ENCODE results near the gene C13orf46. TPM values are rescaled to one million over a fixed set of nuclear protein-coding genes. Genes with fewer than 3 reads are reported as not detected.

C13orf46 gene
- total and polyA plus RNA-seq, 10 of the 15 experiments (the other 5 are each of a cell fraction or from before 2014, with no cell fraction given) = 0.01 to 0.18 (median 0.09) TPM; not detected in 6

DNA sequence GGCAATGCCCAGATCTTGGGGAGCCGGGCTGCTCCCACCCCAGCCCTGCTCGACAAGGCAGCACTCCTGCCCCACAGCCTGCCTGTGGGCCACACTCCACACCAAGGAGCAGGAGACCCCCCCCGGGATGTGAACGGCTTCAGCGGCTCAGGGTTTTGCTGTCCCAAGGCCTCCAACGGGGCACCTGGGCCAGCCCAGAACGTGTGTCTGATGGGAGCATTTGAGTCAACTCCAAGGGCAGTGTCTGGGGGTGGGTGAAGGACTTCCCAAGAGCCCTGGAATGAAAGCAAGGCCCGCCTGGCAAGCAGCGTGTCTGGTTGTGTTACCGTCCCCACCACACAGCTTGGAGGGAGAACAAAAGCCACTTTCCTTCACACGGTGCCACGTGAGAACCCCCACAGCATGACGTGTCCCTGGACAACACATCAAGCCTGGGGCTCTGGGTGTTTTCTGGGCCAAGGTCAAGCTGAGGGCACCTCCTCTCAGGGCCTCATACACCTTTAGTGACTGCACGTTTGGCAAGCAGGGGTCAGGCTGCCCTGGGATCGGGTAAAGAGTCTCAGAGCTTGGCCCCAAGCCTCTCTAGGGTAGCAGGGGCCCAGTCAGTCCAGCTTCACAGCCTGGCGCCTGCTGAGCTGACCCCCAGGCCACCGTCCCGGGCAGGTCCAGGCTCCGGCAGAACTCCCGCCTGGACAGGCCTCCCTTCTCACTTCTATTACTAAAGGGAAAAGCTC, 6.0 kb downstream of the C13orf46 start (continued):
- TF ChIP-seq ZZZ3 (IDR thresholded peaks at IDR 0.05; ENCODE audit: control insufficient read depth, insufficient read length, low read depth) (no peak), CBX5 (IDR thresholded peaks at IDR 0.05; ENCODE audit: low read depth) (no peak), NFYB (IDR thresholded peaks at IDR 0.05; ENCODE audit: insufficient read depth, low read depth, low read length) (no peak), ZNF274 (IDR thresholded peaks at IDR 0.05; ENCODE audit: insufficient read depth, insufficient read length) (no peak), KAT2A (conservative IDR thresholded peaks at IDR 0.05; ENCODE audit: control insufficient read depth, low read depth, low read length) (no peak), SMAD1 (IDR thresholded peaks at IDR 0.05; ENCODE audit: low read depth, partially characterized antibody) (no peak)
- TF ChIP-seq, protein P1, sequence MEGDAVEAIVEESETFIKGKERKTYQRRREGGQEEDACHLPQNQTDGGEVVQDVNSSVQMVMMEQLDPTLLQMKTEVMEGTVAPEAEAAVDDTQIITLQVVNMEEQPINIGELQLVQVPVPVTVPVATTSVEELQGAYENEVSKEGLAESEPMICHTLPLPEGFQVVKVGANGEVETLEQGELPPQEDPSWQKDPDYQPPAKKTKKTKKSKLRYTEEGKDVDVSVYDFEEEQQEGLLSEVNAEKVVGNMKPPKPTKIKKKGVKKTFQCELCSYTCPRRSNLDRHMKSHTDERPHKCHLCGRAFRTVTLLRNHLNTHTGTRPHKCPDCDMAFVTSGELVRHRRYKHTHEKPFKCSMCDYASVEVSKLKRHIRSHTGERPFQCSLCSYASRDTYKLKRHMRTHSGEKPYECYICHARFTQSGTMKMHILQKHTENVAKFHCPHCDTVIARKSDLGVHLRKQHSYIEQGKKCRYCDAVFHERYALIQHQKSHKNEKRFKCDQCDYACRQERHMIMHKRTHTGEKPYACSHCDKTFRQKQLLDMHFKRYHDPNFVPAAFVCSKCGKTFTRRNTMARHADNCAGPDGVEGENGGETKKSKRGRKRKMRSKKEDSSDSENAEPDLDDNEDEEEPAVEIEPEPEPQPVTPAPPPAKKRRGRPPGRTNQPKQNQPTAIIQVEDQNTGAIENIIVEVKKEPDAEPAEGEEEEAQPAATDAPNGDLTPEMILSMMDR (IDR thresholded peaks at IDR 0.05 in 2 of 3, conservative IDR thresholded peaks at IDR 0.05 in 1 of 3; ENCODE audit: control insufficient read depth in 2 of 3, extremely low read depth in 1 of 3, insufficient read depth in 1 of 3, low read depth in 3 of 3, low read length in 3 of 3) = no peak

DNA sequence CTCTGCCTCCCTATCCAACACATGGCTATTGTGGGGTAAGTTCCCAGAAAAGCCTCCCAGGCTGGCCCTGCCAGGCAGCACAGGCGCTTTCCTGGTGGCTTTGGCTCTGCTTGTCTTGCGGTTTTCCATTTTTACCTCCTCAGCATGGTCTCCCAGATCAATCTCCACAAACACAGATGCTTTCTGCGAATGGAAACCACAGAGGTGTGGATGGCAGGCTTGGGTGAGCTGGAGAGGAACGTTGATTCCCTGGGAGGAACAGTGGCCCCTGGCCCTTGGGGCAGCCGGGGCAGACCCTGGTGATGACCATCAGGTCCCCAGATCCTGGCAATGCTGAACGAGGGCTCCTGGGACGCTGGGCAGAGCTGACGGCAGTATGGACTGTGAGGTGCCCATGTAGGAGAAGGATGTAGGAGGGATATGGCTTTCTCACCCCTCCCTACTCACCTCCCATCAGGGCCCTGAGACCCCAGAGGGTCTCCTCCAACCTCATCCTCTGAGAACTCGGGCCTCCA, 6.6 kb downstream of the C13orf46 start:
- Histone ChIP-seq H3K27me3 (replicated peaks in 1 of 2; ENCODE audit: control insufficient read depth in 2 of 2, insufficient read depth in 2 of 2, low read length in 1 of 2) (no peaks in the 10 kb centered on the region), H3K4me3 (no peak overlapping the region), H4K20me1 (ENCODE audit: control insufficient read depth, insufficient read depth) (no peaks in the 10 kb centered on the region), H3K9ac (ENCODE audit: control insufficient read depth, insufficient read depth, low read length) (no peak overlapping the region), H3K4me2 (ENCODE audit: control insufficient read depth, insufficient read depth) (no peak overlapping the region), H3K36me3 (ENCODE audit: control insufficient read depth in 2 of 2, insufficient read depth in 2 of 2, low read length in 1 of 2) (no peaks in the 10 kb centered on the region), H3K27ac (ENCODE audit: control insufficient read depth, insufficient read depth) (no peak overlapping the region), H2AFZ (ENCODE audit: control insufficient read depth, low read depth, low read length) (no peak overlapping the region), H3K79me2 (ENCODE audit: control insufficient read depth, insufficient read depth, low read length) (no peaks in the 10 kb centered on the region), H3K9me3 (replicated peaks; ENCODE audit: control insufficient read depth, insufficient read depth, low read length) (no peaks in the 10 kb centered on the region), H3K4me1 (ENCODE audit: control insufficient read depth, insufficient read depth, low read length) (no peaks in the 10 kb centered on the region)
- FAIRE-seq (no peak), DNase-seq (ENCODE audit: low read depth, low spot score) (no peak), ATAC-seq (no peak)
- in situ Hi-C loops (cut with MboI) = no loop called here
- ChIA-PET CTCF (no interaction called here), POLR2A (no interaction called here), RAD21 (ENCODE audit: unreplicated experiment) (no interaction called here), SMC1A (ENCODE audit: uncharacterized antibody, unreplicated experiment) (no interaction called here)
- intact Hi-C loops (cut with micrococcal nuclease; ENCODE audit: unreplicated experiment) = no loop called here
- no TSS peak for BruUV-seq (replicated peaks)
- 45% methylated on average over 9 of the region's 9 CpGs for WGBS (ENCODE audit: insufficient coverage, insufficient replicate concordance, low lambda C conversion rate, missing lambda C conversion rate)
- TF ChIP-seq ZZZ3 (IDR thresholded peaks at IDR 0.05; ENCODE audit: control insufficient read depth, insufficient read length, low read depth) (no peak), MEF2A (IDR thresholded peaks at IDR 0.05; ENCODE audit: insufficient read depth, low read depth, low read length) (no peak), SPI1 (IDR thresholded peaks at IDR 0.05; ENCODE audit: borderline replicate concordance, insufficient read depth, low read depth, low read length) (no peak), TCF3 (IDR thresholded peaks at IDR 0.05; ENCODE audit: borderline replicate concordance, insufficient read depth, low read depth, low read length) (no peak), SMC3 (IDR thresholded peaks at IDR 0.05; ENCODE audit: borderline replicate concordance, low read length) (no peak), DPF2 (IDR thresholded peaks at IDR 0.05) (no peak), NFXL1 (IDR thresholded peaks at IDR 0.05; ENCODE audit: borderline replicate concordance) (no peak), ZSCAN29 (IDR thresholded peaks at IDR 0.05) (no peak)
- TF ChIP-seq, protein P2, sequence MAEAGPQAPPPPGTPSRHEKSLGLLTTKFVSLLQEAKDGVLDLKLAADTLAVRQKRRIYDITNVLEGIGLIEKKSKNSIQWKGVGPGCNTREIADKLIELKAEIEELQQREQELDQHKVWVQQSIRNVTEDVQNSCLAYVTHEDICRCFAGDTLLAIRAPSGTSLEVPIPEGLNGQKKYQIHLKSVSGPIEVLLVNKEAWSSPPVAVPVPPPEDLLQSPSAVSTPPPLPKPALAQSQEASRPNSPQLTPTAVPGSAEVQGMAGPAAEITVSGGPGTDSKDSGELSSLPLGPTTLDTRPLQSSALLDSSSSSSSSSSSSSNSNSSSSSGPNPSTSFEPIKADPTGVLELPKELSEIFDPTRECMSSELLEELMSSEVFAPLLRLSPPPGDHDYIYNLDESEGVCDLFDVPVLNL (IDR thresholded peaks at IDR 0.05; ENCODE audit: low read depth, low read length) = no peak
- TF ChIP-seq, protein P3, sequence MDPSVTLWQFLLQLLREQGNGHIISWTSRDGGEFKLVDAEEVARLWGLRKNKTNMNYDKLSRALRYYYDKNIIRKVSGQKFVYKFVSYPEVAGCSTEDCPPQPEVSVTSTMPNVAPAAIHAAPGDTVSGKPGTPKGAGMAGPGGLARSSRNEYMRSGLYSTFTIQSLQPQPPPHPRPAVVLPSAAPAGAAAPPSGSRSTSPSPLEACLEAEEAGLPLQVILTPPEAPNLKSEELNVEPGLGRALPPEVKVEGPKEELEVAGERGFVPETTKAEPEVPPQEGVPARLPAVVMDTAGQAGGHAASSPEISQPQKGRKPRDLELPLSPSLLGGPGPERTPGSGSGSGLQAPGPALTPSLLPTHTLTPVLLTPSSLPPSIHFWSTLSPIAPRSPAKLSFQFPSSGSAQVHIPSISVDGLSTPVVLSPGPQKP (IDR thresholded peaks at IDR 0.05; ENCODE audit: low read depth, low read length) = no peak
- TF ChIP-seq, protein P4, sequence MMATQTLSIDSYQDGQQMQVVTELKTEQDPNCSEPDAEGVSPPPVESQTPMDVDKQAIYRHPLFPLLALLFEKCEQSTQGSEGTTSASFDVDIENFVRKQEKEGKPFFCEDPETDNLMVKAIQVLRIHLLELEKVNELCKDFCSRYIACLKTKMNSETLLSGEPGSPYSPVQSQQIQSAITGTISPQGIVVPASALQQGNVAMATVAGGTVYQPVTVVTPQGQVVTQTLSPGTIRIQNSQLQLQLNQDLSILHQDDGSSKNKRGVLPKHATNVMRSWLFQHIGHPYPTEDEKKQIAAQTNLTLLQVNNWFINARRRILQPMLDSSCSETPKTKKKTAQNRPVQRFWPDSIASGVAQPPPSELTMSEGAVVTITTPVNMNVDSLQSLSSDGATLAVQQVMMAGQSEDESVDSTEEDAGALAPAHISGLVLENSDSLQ (IDR thresholded peaks at IDR 0.05) = no peak
